ENCODE results near the gene ZNF575. TPM values are rescaled to one million over a fixed set of nuclear protein-coding genes. Genes with fewer than 3 reads are reported as not detected.
"Not testable (repeated sequence)": the region's sequence is repeated elsewhere in the genome, so short reads cannot be mapped to it uniquely, and the experiment has no call there.

ZNF575 gene
- total and polyA plus RNA-seq, 4 donors = 0.48 to 2.3 (median 0.65) TPM

DNA sequence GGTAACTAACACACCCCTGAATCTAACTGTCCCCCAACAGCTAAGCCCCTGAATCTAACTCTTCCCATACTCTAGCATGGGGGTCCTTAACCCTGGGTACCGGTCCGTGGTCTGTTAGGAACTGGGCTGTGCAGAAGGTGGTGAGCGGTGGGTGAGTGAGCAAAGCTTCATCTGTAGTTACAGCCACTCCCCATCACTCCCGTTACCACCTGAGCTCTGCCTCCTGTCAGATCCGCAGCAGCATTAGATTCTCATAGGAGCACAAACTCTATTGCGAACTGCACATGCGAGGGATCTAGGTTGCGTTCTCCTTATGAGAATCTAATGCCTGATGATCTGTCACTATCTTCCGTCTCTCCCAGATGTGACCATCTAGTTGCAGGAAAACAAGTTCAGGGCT lies 22.3 kb upstream of the ZNF575 start:
- ATAC-seq (ENCODE audit: insufficient read depth, low FRiP score) = no peak
- H3K4me3 ChIP-seq = no peak overlapping the region
- H3K27me3 ChIP-seq (ENCODE audit: control insufficient read depth in 3 of 3, insufficient read depth in 3 of 3, low read length in 2 of 3) = no peaks in the 10 kb centered on the region
- H3K9me3 ChIP-seq (ENCODE audit: control insufficient read depth in 4 of 4, insufficient read depth in 3 of 4, low read length in 3 of 4) = no peaks in the 10 kb centered on the region
- peaks cover 0 to 16% (median 6%) of the 10 kb centered on the region in 4 donors for H3K36me3 ChIP-seq (ENCODE audit: control insufficient read depth in 4 of 4, insufficient read depth in 4 of 4, low read length in 4 of 4)
- DNase-seq = no peak
- TF ChIP-seq, protein P1, sequence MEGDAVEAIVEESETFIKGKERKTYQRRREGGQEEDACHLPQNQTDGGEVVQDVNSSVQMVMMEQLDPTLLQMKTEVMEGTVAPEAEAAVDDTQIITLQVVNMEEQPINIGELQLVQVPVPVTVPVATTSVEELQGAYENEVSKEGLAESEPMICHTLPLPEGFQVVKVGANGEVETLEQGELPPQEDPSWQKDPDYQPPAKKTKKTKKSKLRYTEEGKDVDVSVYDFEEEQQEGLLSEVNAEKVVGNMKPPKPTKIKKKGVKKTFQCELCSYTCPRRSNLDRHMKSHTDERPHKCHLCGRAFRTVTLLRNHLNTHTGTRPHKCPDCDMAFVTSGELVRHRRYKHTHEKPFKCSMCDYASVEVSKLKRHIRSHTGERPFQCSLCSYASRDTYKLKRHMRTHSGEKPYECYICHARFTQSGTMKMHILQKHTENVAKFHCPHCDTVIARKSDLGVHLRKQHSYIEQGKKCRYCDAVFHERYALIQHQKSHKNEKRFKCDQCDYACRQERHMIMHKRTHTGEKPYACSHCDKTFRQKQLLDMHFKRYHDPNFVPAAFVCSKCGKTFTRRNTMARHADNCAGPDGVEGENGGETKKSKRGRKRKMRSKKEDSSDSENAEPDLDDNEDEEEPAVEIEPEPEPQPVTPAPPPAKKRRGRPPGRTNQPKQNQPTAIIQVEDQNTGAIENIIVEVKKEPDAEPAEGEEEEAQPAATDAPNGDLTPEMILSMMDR (IDR thresholded peaks at IDR 0.05; ENCODE audit: control extremely low read depth, extremely low read depth) = no peak
- H3K9ac ChIP-seq (ENCODE audit: insufficient read depth in 1 of 2, low read length in 2 of 2) = no peak overlapping the region
- 95 to 99% methylated on average over 9 of the region's 9 CpGs for WGBS, 2 donors
- no peak overlapping the region for H3K27ac ChIP-seq (ENCODE audit: low read depth in 1 of 2, low read length in 1 of 2)
- H3K4me1 ChIP-seq (ENCODE audit: control insufficient read depth in 5 of 5, insufficient read depth in 5 of 5, low read length in 5 of 5) = peaks cover 0 to 2% (median 0%) of the 10 kb centered on the region in 5 donors

DNA sequence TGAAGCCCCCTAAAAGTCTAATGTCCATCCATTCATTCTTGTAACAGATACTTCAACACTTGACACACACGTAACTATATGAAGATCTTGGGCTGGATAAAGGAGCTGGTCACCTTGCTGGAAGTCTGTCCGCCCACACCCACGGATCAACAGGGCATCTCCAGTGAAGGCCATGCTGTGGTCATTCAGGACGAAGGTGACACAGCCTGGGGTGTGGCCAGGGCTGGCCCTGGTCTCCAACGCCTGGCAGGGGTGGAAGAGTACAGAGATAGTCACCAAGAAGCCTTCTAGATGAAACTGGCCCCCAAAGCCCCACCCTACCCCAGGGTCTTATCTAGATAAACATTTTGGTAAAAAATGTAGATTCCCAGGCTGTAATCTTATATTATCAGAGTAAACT lies 21.7 kb upstream of the ZNF575 start:
- WGBS, 2 donors = 93 to 99% methylated on average over 5 of the region's 5 CpGs
- TF ChIP-seq, protein P1 (IDR thresholded peaks at IDR 0.05; ENCODE audit: control extremely low read depth, extremely low read depth) = no peak

DNA sequence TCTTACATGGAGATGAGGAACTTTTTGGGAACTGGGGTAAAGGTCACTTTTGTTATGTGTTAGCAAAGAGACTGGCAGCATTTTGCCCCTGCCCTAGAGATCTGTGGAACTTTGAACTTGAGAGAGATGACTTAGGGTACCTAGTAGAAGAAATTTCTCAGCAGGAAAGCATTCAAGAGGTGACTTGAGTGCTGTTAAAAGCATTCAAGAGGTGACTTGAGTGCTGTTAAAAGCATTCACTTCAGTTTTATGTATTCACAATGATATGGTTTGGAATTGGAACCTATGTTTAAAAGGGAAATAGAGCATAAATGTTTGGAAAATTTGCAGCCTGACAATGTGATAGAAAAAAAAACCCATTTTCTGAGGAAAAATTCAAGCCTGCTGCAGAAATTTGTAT lies 20.6 kb upstream of the ZNF575 start:
- H3K27ac ChIP-seq (ENCODE audit: low read depth in 1 of 2, low read length in 1 of 2); H3K9me3 ChIP-seq (ENCODE audit: control insufficient read depth in 4 of 4, insufficient read depth in 3 of 4, low read length in 3 of 4); H3K27me3 ChIP-seq (ENCODE audit: control insufficient read depth in 3 of 3, insufficient read depth in 3 of 3, low read length in 2 of 3); H3K9ac ChIP-seq (ENCODE audit: insufficient read depth in 1 of 2, low read length in 2 of 2); ATAC-seq (ENCODE audit: insufficient read depth, low FRiP score); H3K4me3 ChIP-seq; H3K4me1 ChIP-seq (ENCODE audit: control insufficient read depth in 5 of 5, insufficient read depth in 5 of 5, low read length in 5 of 5): not testable (repeated sequence)
- peaks cover 0 to 17% (median 6%) of the 10 kb centered on the region in 4 donors for H3K36me3 ChIP-seq (ENCODE audit: control insufficient read depth in 4 of 4, insufficient read depth in 4 of 4, low read length in 4 of 4)
- peak in 2 of 3 donors; percentile 34 to 66 for DNase-seq

More for the DNA sequence above, 21.7 kb upstream of the ZNF575 start:
- H3K36me3 ChIP-seq (ENCODE audit: control insufficient read depth in 4 of 4, insufficient read depth in 4 of 4, low read length in 4 of 4) = peaks cover 0 to 16% (median 6%) of the 10 kb centered on the region in 4 donors
- no peak overlapping the region for H3K4me3 ChIP-seq
- peaks cover 0 to 2% (median 0%) of the 10 kb centered on the region in 5 donors for H3K4me1 ChIP-seq (ENCODE audit: control insufficient read depth in 5 of 5, insufficient read depth in 5 of 5, low read length in 5 of 5)
- DNase-seq (no peak), ATAC-seq (ENCODE audit: insufficient read depth, low FRiP score) (no peak)
- H3K9me3 ChIP-seq (ENCODE audit: control insufficient read depth in 4 of 4, insufficient read depth in 3 of 4, low read length in 3 of 4) = no peaks in the 10 kb centered on the region
- H3K9ac ChIP-seq (ENCODE audit: insufficient read depth in 1 of 2, low read length in 2 of 2) = no peak overlapping the region
- H3K27me3 ChIP-seq (ENCODE audit: control insufficient read depth in 3 of 3, insufficient read depth in 3 of 3, low read length in 2 of 3) = no peaks in the 10 kb centered on the region
- no peak overlapping the region for H3K27ac ChIP-seq (ENCODE audit: low read depth in 1 of 2, low read length in 1 of 2)

DNA sequence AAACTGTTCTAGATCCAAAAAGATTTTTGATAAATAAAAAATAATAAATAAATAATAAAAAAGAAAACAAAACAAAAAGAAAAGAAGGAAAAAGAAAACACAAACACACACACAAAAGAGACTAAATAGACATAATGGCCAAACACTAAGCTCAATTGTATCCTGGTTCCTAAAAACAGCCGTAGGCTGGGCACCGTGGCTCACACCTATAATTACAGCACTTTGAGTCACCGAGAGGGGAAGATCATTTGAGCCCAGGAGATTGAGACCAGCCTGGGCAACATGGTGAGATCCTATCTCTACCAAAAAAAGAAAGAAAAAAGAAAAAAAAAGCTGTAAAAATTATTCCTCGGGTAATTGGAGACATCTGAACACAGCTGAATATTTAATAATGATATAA lies 14.9 kb upstream of the ZNF575 start:
- Histone ChIP-seq H3K27me3 (ENCODE audit: control insufficient read depth in 3 of 3, insufficient read depth in 3 of 3, low read length in 2 of 3) (no peaks in the 10 kb centered on the region), H3K36me3 (ENCODE audit: control insufficient read depth in 4 of 4, insufficient read depth in 4 of 4, low read length in 4 of 4) (peaks cover 0 to 1% (median 0%) of the 10 kb centered on the region in 4 donors), H3K4me1 (ENCODE audit: control insufficient read depth in 5 of 5, insufficient read depth in 5 of 5, low read length in 5 of 5) (peaks cover 0 to 2% (median 0%) of the 10 kb centered on the region in 5 donors), H3K27ac (ENCODE audit: low read depth in 1 of 2, low read length in 1 of 2) (no peak overlapping the region), H3K9me3 (ENCODE audit: control insufficient read depth in 4 of 4, insufficient read depth in 3 of 4, low read length in 3 of 4) (no peaks in the 10 kb centered on the region), H3K4me3 (no peak overlapping the region), H3K9ac (ENCODE audit: insufficient read depth in 1 of 2, low read length in 2 of 2) (no peak overlapping the region)
- 83 to 88% methylated on average over 4 of the region's 4 CpGs for WGBS, 2 donors
- ATAC-seq (ENCODE audit: insufficient read depth, low FRiP score) (no peak), DNase-seq (no peak)
- TF ChIP-seq, protein P1 (IDR thresholded peaks at IDR 0.05; ENCODE audit: control extremely low read depth, extremely low read depth) = no peak
